HepG2 (cell line): ENCODE measurements around the gene STK32A. TPM values are rescaled to one million over a fixed set of nuclear protein-coding genes. Genes with fewer than 3 reads are reported as not detected.

Experiments used
- ATAC-seq: fragments of 200-7000 bp; cut with Tn5 transposase; 3 replicates; pipeline ENCODE4 v1.9.1; 2020; ENCODE audit warnings: mild to moderate bottlenecking, moderate library complexity
- BruUV-seq: library from RNA; stranded (reverse); fragments of 400-500 nt; replicated peaks from 2 replicates; lab custom pipeline; 2021; lab: Mats Ljungman, UMichigan
- CTCF ChIA-PET: fragments of 300-600 bp; formaldehyde crosslinking; extraction: SDS; loops from one replicate; lab custom pipeline; 2021; ENCODE audit warnings: low total read pairs, inconsistent platforms, low intra/inter-chr PET ratio; lab: Yijun Ruan, JAX
- POLR2A ChIA-PET: fragments of 350-600 bp; sonication (Branson Sonifier 250); formaldehyde crosslinking; loops from one replicate; lab custom pipeline; 2020; ENCODE audit warnings: antibody characterized with exemption, inconsistent platforms; lab: Yijun Ruan, JAX
- DNase-seq: peaks from one replicate; pipeline ENCODE4 v3.0.0-alpha.2; 2015; ENCODE audit warnings: low spot score
- FAIRE-seq: peaks from 3 replicates; lab custom pipeline; 2011; peaks lifted over from hg19 to GRCh38; lab: Jason Lieb, UNC
- H2AFZ ChIP-seq: one replicate; pipeline ENCODE4 v1.6.1; 2011; ENCODE audit warnings: low read length, inconsistent platforms
- H3K27ac ChIP-seq: fragments of 300-600 bp; 3 replicates; pipeline ENCODE4 v1.8.0; 2011; ENCODE audit warnings: mixed run types, mild to moderate bottlenecking, mixed read lengths, low read length, inconsistent platforms; ENCODE audit not compliant: insufficient read depth; ENCODE audit errors: extremely low read length
- H3K27me3 ChIP-seq, 2 experiments: fragments of 200-600 bp in 1 of 2; 2 replicates in 1 of 2; 3 replicates in 1 of 2; pipeline versions ENCODE4 v1.6.0 to v1.8.0; 2011; ENCODE audit warnings: low read length in 2 of 2, mild to moderate bottlenecking in 2 of 2, moderate library complexity in 2 of 2, inconsistent platforms in 1 of 2; ENCODE audit not compliant: insufficient read depth in 2 of 2, control insufficient read depth in 1 of 2
- H3K36me3 ChIP-seq, 2 experiments: fragments of 200-600 bp in 1 of 2; replicated peaks in 1 of 2; 2 replicates in 1 of 2; 3 replicates in 1 of 2; pipeline versions ENCODE4 v1.5.1 to v1.8.0; 2011; ENCODE audit warnings: low read length in 2 of 2, inconsistent platforms in 1 of 2; ENCODE audit not compliant: insufficient read depth in 2 of 2, control insufficient read depth in 1 of 2
- H3K4me1 ChIP-seq: 2 replicates; pipeline ENCODE4 v1.5.1; 2012; ENCODE audit warnings: low read length, inconsistent platforms; ENCODE audit not compliant: insufficient read depth
- H3K4me2 ChIP-seq: 2 replicates; pipeline ENCODE4 v1.6.0; 2011; ENCODE audit warnings: low read depth, low read length, inconsistent platforms
- H3K4me3 ChIP-seq, 3 experiments: fragments of 200-600 bp in 1 of 3; sonication (generic), shearing (Covaris generic) in 1 of 3; replicated peaks in 1 of 3; 2 replicates each; pipeline ENCODE4 v1.5.1; 2011 to 2016; ENCODE audit warnings: low read length in 3 of 3, inconsistent platforms in 2 of 3, low read depth in 2 of 3, mild to moderate bottlenecking in 2 of 3, control low read depth in 1 of 3, mixed read lengths in 1 of 3; ENCODE audit not compliant: insufficient read depth in 1 of 3
- H3K79me2 ChIP-seq: one replicate; pipeline ENCODE4 v1.6.1; 2011; ENCODE audit warnings: low read length, inconsistent platforms; ENCODE audit not compliant: insufficient read depth
- H3K9ac ChIP-seq: 2 replicates; pipeline ENCODE4 v1.6.0; 2011; ENCODE audit warnings: mild to moderate bottlenecking, low read depth, low read length, inconsistent platforms; ENCODE audit not compliant: insufficient read depth
- H3K9me3 ChIP-seq: 2 replicates; pipeline ENCODE4 v1.5.1; 2012; ENCODE audit warnings: mild to moderate bottlenecking, low read length
- H4K20me1 ChIP-seq: 2 replicates; pipeline ENCODE4 v1.6.0; 2011; ENCODE audit warnings: inconsistent platforms, mild to moderate bottlenecking, low read length, moderate library complexity; ENCODE audit not compliant: insufficient read depth
- FOXK1 ChIP-seq: sonication (generic); formaldehyde crosslinking; IDR thresholded peaks from 2 replicates; pipeline ENCODE4 v1.4.0; 2020; ENCODE audit warnings: low read depth, missing genetic modification reagents, borderline replicate concordance
- MAFF ChIP-seq: IDR thresholded peaks from 2 replicates; pipeline ENCODE4 v1.6.1; 2011; ENCODE audit warnings: low read depth, low read length, improper control_type of control experiment
- MAFK ChIP-seq, 2 experiments: IDR thresholded peaks in 1 of 2; conservative IDR thresholded peaks in 1 of 2; 2 replicates each; pipeline ENCODE4 v1.6.1; 2011; ENCODE audit warnings: improper control_type of control experiment in 2 of 2, low read length in 2 of 2
- ZNF337 ChIP-seq: sonication (generic); formaldehyde crosslinking; IDR thresholded peaks from 2 replicates; pipeline ENCODE4 v1.5.1; 2020; ENCODE audit warnings: missing genetic modification reagents, low read depth, mild to moderate bottlenecking, borderline replicate concordance
- ZNF775 ChIP-seq: sonication (generic); formaldehyde crosslinking; IDR thresholded peaks from 2 replicates; pipeline ENCODE4 v1.4.0; 2020; ENCODE audit warnings: missing genetic modification reagents, mild to moderate bottlenecking, moderate library complexity, borderline replicate concordance
- WGBS: methylation state at CpG from one replicate; pipeline ENCODE4 v1.1.6; 2017; ENCODE audit warnings: low lambda C conversion rate; 5-methylcytosine and 5-hydroxymethylcytosine counted together
- in situ Hi-C: cut with HindIII; loops from 2 replicates; pipeline ENCODE4 v1.10.0; 2017; ENCODE audit warnings: low pct_unique_long_range_greater_than_20kb; ENCODE audit not compliant: extremely low pct_ligation_motif_present
- intact Hi-C: fragments of 100-400 bp; cut with micrococcal nuclease; formaldehyde crosslinking; loops from one replicate; pipeline ENCODE4 v1.10.0; 2022; ENCODE audit not compliant: unreplicated experiment
- polyA plus RNA-seq, 8 experiments: library from polyadenylated mRNA; depleted of rRNA in 3 of 8; stranded (reverse) in 7 of 8; unstranded in 1 of 8; fragments of >200 nt; fragmentation: Illumina TruSeq in 4 of 8; extraction: Trizol in 4 of 8; gene quantifications; 2 replicates each; pipeline versions ENCODE4 v1.2.1 to v1.2.3, GENCODE V29; 2011 to 2016; ENCODE audit warnings: low read depth in 4 of 8, missing spikeins in 1 of 8, mixed read lengths in 1 of 8; ENCODE audit not compliant: insufficient read depth in 1 of 8
- total RNA-seq, 5 experiments: library from RNA; depleted of rRNA; stranded (reverse); fragments of >200 nt; fragmentation: Illumina TruSeq; extraction: Trizol; gene quantifications; 2 replicates each; pipeline ENCODE4 v1.2.3, GENCODE V29; 2016; ENCODE audit warnings: low read depth in 1 of 5
- TF ChIP-seq, protein P1 (sequence below): IDR thresholded peaks from 2 replicates; pipeline ENCODE4 v1.6.1; 2016; ENCODE audit warnings: missing biosample characterization, missing genetic modification reagents, low read depth

STK32A gene
- total and polyA plus RNA-seq, 2 of the 13 experiments (the other 11 are each of a cell fraction or from before 2014, with no cell fraction given): not detected

DNA sequence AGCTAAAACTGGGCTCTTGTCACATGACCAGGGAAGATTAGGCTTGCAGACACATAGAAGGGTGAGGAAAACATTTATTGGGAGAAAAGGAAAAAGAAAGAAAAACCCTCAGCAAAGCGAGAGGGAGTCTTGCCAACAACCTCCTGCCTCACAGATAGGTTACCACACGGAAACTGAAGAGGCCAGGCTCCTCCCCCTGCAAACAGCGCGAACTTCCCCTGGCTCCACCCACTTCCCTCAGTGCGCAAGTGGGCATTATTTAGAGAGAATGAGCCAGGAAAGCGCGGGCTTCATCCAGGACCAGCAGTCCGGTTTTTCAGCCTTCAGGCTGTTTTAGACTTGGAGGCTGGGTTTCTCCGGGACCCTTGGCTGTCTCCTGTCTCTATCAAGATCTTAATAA, 70.3 kb downstream of the STK32A start:
- CTCF ChIA-PET: no interaction called here
- no peak for FAIRE-seq
- no peak overlapping the region for H3K27ac ChIP-seq

DNA sequence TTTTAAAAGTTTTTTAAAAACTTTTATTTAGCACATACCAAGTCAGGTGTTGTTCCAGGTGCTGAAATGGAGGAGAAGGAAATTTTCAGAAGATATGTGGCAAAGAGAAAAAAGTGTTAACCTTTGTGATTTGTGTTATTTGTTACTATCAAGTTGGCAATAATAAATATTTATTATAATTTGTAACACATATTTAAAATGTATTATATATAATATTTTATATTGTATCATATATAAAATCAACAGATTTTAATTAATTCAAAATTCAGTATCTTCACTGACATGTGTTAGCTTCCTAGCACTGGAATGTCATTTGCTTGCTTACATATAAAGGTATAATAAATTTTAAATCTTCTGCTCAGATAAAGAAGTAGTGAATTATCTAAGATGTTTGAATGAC, 71.5 kb downstream of the STK32A start:
- no peak overlapping the region for H3K4me3 ChIP-seq
- TF ChIP-seq ZNF775 (CRISPR knock-in tag) (no peak), FOXK1 (CRISPR knock-in tag) (no peak), ZNF337 (no peak)
- H4K20me1 ChIP-seq: no peaks in the 10 kb centered on the region
- in situ Hi-C loops: no loop called here
- intact Hi-C loops: no loop called here
- no peaks in the 10 kb centered on the region for H3K4me1 ChIP-seq
- FAIRE-seq (no peak), ATAC-seq (no peak), DNase-seq (no peak)
- no peaks in the 10 kb centered on the region for H3K36me3 ChIP-seq
- H3K9me3 ChIP-seq: no peaks in the 10 kb centered on the region
- no TSS peak for BruUV-seq
- H3K79me2 ChIP-seq: no peaks in the 10 kb centered on the region
- ChIA-PET POLR2A (no interaction called here), CTCF (no interaction called here)
- no peak overlapping the region for H3K4me2 ChIP-seq
- H3K27me3 ChIP-seq: no peaks in the 10 kb centered on the region
- no peak overlapping the region for H3K27ac ChIP-seq
- no peak overlapping the region for H2AFZ ChIP-seq
- H3K9ac ChIP-seq: no peak overlapping the region

More for the DNA sequence above, 70.3 kb downstream of the STK32A start:
- intact Hi-C loops: no loop called here
- TF ChIP-seq MAFK (conservative IDR thresholded peaks at IDR 0.05 in 1 of 2, IDR thresholded peaks at IDR 0.05 in 1 of 2; ENCODE audit: low read length in 2 of 2): peak; percentile 29 to 76; a peak in 1 of 4 replicates
- TF ChIP-seq, protein P1, sequence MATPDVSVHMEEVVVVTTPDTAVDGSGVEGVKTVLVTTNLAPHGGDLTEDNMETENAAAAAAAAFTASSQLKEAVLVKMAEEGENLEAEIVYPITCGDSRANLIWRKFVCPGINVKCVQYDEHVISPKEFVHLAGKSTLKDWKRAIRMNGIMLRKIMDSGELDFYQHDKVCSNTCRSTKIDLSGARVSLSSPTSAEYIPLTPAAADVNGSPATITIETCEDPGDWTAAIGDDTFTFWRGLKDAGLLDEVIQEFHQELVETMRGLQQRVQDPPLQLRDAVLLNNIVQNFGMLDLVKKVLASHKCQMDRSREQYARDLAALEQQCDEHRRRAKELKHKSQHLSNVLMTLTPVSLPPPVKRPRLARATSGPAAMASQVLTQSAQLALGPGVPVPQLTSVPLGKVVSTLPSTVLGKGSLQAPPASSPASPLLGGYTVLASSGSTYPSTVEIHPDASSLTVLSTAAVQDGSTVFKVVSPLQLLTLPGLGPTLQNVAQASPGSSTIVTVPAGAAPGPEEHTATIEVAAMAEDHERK (CRISPR knock-in tag): no peak
- TF ChIP-seq MAFF: peak; percentile 40; the same call in 1 of the 2 replicates
- no TSS peak for BruUV-seq
- Histone ChIP-seq H3K79me2 (no peaks in the 10 kb centered on the region), H3K4me2 (no peak overlapping the region), H3K27me3 (no peaks in the 10 kb centered on the region), H3K4me1 (no peaks in the 10 kb centered on the region), H4K20me1 (no peaks in the 10 kb centered on the region), H3K4me3 (no peak overlapping the region), H3K9ac (no peak overlapping the region), H3K36me3 (no peaks in the 10 kb centered on the region), H2AFZ (no peak overlapping the region), H3K9me3 (no peaks in the 10 kb centered on the region)
- in situ Hi-C loops: no loop called here
- DNase-seq: no peak
- ATAC-seq: no peak
- POLR2A ChIA-PET: no interaction called here
- WGBS: 16% methylated on average over 8 of the region's 9 CpGs
